Esophagus muscularis mucosa (tissue), 4 donors: ENCODE measurements around the gene NR2E1. TPM values are rescaled to one million over a fixed set of nuclear protein-coding genes. Genes with fewer than 3 reads are reported as not detected.

ENCODE experiments used
- DNase-seq: peaks from one replicate; pipeline ENCODE4 v3.0.0-alpha.2; 2017; ENCODE audit errors: extremely low spot score
- H3K27ac ChIP-seq, 4 donors: fragments of 200-600 bp; sonication (generic); replicated peaks in 1 of 4; 1 replicate in 3 of 4; 2 replicates in 1 of 4; pipeline ENCODE4 v1.5.1; 2016 to 2019; ENCODE audit warnings: mild to moderate bottlenecking in 1 of 4
- H3K27me3 ChIP-seq, 4 donors: fragments of 200-600 bp; sonication (generic); one replicate each; pipeline versions ENCODE4 v1.5.1 to v1.6.0; 2016 to 2019
- H3K36me3 ChIP-seq, 4 donors: fragments of 200-600 bp; sonication (generic); one replicate each; pipeline ENCODE4 v1.5.1; 2016 to 2019
- H3K4me1 ChIP-seq, 4 donors: fragments of 200-600 bp; sonication (generic); one replicate each; pipeline ENCODE4 v1.5.1; 2016 to 2019
- H3K4me3 ChIP-seq, 4 donors: fragments of 200-600 bp; sonication (generic); 1 replicate in 2 of 4; 2 replicates in 2 of 4; pipeline ENCODE4 v1.5.1; 2016 to 2019; ENCODE audit warnings: mild to moderate bottlenecking in 4 of 4, moderate library complexity in 1 of 4
- H3K9me3 ChIP-seq, 4 donors: fragments of 200-600 bp; sonication (generic); 1 replicate in 3 of 4; 2 replicates in 1 of 4; pipeline ENCODE4 v1.5.1; 2016 to 2019
- CTCF ChIP-seq, 3 experiments: fragments of 200-600 bp in 2 of 3; fragments of 450-650 bp in 1 of 3; sonication (generic) in 2 of 3; IDR thresholded peaks; one replicate each; pipeline ENCODE4 v1.5.1; 2017 to 2019; ENCODE audit warnings: antibody characterized with exemption in 3 of 3, mild to moderate bottlenecking in 2 of 3, moderate library complexity in 1 of 3
- EP300 ChIP-seq: sonication (generic); formaldehyde crosslinking; IDR thresholded peaks from one replicate; pipeline ENCODE4 v1.6.1; 2017; ENCODE audit warnings: antibody characterized with exemption
- POLR2A ChIP-seq: fragments of 450-650 bp; IDR thresholded peaks from one replicate; pipeline ENCODE4 v1.6.1; 2017; ENCODE audit warnings: antibody characterized with exemption, moderate library complexity, mild to moderate bottlenecking, low read depth
- POLR2AphosphoS5 ChIP-seq, 2 donors: sonication (generic); formaldehyde crosslinking; IDR thresholded peaks; one replicate each; pipeline ENCODE4 v1.6.1; 2017; ENCODE audit warnings: antibody characterized with exemption in 2 of 2
- WGBS: methylation state at CpG from one replicate; pipeline ENCODE4 v1.1.5; 2018; 5-methylcytosine and 5-hydroxymethylcytosine counted together
- intact Hi-C: fragments of 100-400 bp; cut with DNase I; formaldehyde crosslinking; loops from one replicate; pipeline ENCODE4 v1.15.1; 2023
- total RNA-seq, 4 donors: library from RNA; depleted of rRNA; stranded (reverse); fragments of >200 nt; gene quantifications; one replicate each; pipeline versions ENCODE4 v1.1.0 to v1.2.1, GENCODE V29; 2016

NR2E1 gene
- total RNA-seq, 4 donors from 2014 or later, result not detected

DNA sequence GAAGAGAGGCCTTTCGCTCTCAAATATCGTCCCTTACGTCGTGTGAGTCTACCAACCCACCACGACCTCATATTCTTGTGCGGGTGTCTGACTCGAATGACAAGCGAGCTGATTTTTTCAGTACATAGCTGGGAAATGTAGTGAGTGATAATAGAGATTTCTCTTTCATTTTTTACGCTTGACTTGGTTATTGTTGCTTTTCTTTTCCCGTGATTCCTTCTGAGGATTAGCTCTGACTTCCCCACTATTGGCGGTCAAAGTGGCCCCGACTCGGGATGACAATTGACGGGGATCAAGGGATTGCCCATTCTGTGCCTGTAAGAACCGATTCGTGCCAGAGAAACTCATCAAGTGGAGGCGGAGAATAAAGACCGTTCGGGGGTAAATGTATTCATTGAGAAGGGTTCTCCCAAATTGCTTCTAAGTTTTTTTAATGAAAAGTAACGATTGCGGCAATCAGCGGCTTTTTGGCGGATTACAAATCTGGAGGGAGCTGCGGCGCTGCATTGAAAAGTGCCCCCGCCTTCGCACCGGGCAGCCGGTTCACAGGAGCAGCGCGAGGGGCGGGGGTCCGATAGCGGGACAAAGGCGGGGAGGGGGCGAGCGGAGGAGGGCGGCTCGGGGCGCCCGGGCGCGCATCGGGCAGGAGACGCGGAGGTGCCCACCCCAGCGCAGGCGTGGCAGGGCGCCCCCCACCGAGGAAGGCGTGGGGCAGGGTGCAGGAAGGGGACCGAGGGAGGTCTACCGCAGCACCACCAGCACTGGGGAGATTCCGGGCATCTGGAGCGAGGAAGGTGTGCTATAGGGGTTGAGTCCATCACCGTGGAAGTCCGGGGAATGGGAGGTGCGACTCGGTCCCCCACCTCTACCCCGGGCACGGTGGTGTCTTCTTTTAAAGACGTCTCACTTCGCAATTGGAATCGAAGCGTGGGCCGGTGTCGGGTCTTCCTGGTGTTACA lies 46.7 kb upstream of the NR2E1 start:
- Histone ChIP-seq H3K9me3 (no peaks in the 10 kb centered on the region), H3K27me3 (peaks cover 13 to 99% (median 60%) of the 10 kb centered on the region in 4 donors), H3K27ac (no peak overlapping the region), H3K4me3 (peak overlapping the region; percentile 62 to 76 (median 68)), H3K36me3 (no peaks in the 10 kb centered on the region), H3K4me1 (peaks cover 44 to 55% (median 48%) of the 10 kb centered on the region in 4 donors)
- 3% methylated on average over 33 of the region's 67 CpGs for WGBS
- TF ChIP-seq POLR2A, result no peak
- TF ChIP-seq EP300, result no peak
- TF ChIP-seq CTCF (IDR thresholded peaks at IDR 0.05), result no peak
- TF ChIP-seq POLR2AphosphoS5 (IDR thresholded peaks at IDR 0.05), result no peak
- DNase-seq, result peak; percentile 34
- intact Hi-C loops, result loop anchor here (10.0 kb wide), 1 partner anchor 376 kb away; no protein-coding TSS in a partner anchor

- Histone ChIP-seq H3K9me3 (peaks cover 0 to 3% (median 0%) of the 10 kb centered on the region in 4 donors), H3K27me3 (peaks cover 13 to 100% (median 61%) of the 10 kb centered on the region in 4 donors), H3K4me1 (peaks cover 37 to 49% (median 43%) of the 10 kb centered on the region in 4 donors), H3K36me3 (no peaks in the 10 kb centered on the region), H3K4me3 (peak overlapping the region in 2 of 4 donors; percentile 62 to 68), H3K27ac (no peak overlapping the region)
- 55% methylated on average over 10 of the region's 24 CpGs for WGBS
- TF ChIP-seq EP300 (no peak), CTCF (IDR thresholded peaks at IDR 0.05) (no peak), POLR2AphosphoS5 (IDR thresholded peaks at IDR 0.05) (no peak), POLR2A (no peak)
- DNase-seq, result no peak
- intact Hi-C loops, result loop anchor here (10.0 kb wide), 1 partner anchor 375 kb away; no protein-coding TSS in a partner anchor
Observed at GRCh38 chr6:108119769-108120141, 46.1 kb upstream of the NR2E1 start.

DNA sequence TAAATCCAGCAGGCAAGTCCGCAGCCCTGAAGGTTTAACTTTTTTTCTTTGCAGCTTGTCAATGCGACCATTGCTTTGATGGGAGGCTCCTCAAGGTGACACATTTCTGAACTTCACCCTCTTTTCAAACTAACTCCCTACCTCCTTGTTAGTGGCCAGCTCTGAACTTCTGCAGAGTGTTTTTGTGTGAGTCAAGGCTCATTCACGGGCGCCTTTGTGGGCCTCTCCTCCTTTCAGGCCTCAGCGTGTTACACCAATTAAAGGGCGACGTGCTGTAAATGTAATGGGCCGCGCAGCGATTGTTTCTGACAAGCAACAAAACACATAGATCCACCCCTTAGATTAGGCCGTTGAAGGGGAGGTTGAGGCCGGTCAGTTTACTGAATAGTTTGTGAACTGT lies 45.5 kb upstream of the NR2E1 start:
- intact Hi-C loops, result no loop called here
- TF ChIP-seq POLR2AphosphoS5 (IDR thresholded peaks at IDR 0.05) (no peak), EP300 (no peak), POLR2A (no peak), CTCF (IDR thresholded peaks at IDR 0.05) (no peak)
- H3K4me3 ChIP-seq, result no peak overlapping the region
- H3K27ac ChIP-seq, result no peak overlapping the region
- peaks cover 32 to 44% (median 37%) of the 10 kb centered on the region in 4 donors for H3K4me1 ChIP-seq
- no peaks in the 10 kb centered on the region for H3K36me3 ChIP-seq
- peaks cover 13 to 100% (median 56%) of the 10 kb centered on the region in 4 donors for H3K27me3 ChIP-seq
- H3K9me3 ChIP-seq, result peaks cover 0 to 3% (median 0%) of the 10 kb centered on the region in 4 donors
- 91% methylated on average over 12 of the region's 12 CpGs for WGBS
- DNase-seq, result no peak

GRCh38 chr6:108121612-108122011 lies 44.2 kb upstream of the NR2E1 start:
- Histone ChIP-seq H3K27me3 (peaks cover 13 to 99% (median 48%) of the 10 kb centered on the region in 4 donors), H3K36me3 (no peaks in the 10 kb centered on the region), H3K9me3 (peaks cover 0 to 3% (median 0%) of the 10 kb centered on the region in 4 donors), H3K27ac (no peak overlapping the region), H3K4me3 (no peak overlapping the region), H3K4me1 (peaks cover 26 to 34% (median 31%) of the 10 kb centered on the region in 4 donors)
- intact Hi-C loops, result no loop called here
- no peak for DNase-seq
- WGBS, result 71% methylated on average over 10 of the region's 10 CpGs
- TF ChIP-seq EP300 (no peak), POLR2AphosphoS5 (IDR thresholded peaks at IDR 0.05) (no peak), POLR2A (no peak), CTCF (IDR thresholded peaks at IDR 0.05) (no peak)
